Left kidney (tissue), 2 donors: ENCODE measurements around the gene RFTN1. TPM values are rescaled to one million over a fixed set of nuclear protein-coding genes. Genes with fewer than 3 reads are reported as not detected.
A peak's percentile ranks its signal among the peaks of the same experiment; 100 is the strongest.

Source experiments
- DNase-seq: peaks from one replicate; pipeline ENCODE4 v3.0.0-alpha.2; 2013
- polyA plus RNA-seq: library from polyadenylated mRNA; unstranded; fragments of 120-200 nt; gene quantifications from one replicate; pipeline ENCODE4 v1.2.1, GENCODE V29; 2013; ENCODE audit not compliant: insufficient read length

Gene RFTN1
- polyA plus RNA-seq, 1 donor, result 28.8 TPM

- no peak for DNase-seq
Observed at GRCh38 chr3:16303037-16303575, 210.4 kb downstream of the RFTN1 start.

- no peak for DNase-seq
Observed at GRCh38 chr3:16302082-16302631, 211.3 kb downstream of the RFTN1 start.

GRCh38 chr3:16301507-16301906, 212.0 kb downstream of the RFTN1 start:
- DNase-seq, result no peak

- DNase-seq, result no peak
Observed at GRCh38 chr3:16300881-16301359, 212.6 kb downstream of the RFTN1 start.

- no peak for DNase-seq
Observed at GRCh38 chr3:16300307-16300706, 213.2 kb downstream of the RFTN1 start.

- no peak for DNase-seq
Observed at GRCh38 chr3:16299746-16300145, 213.8 kb downstream of the RFTN1 start.

GRCh38 chr3:16298891-16299290, 214.6 kb downstream of the RFTN1 start:
- no peak for DNase-seq

- no peak for DNase-seq
Observed at GRCh38 chr3:16297997-16298885, 215.3 kb downstream of the RFTN1 start.

GRCh38 chr3:16295298-16295890, 218.1 kb downstream of the RFTN1 start:
- DNase-seq, result no peak

- DNase-seq, result no peak
Observed at GRCh38 chr3:16294844-16295243, 218.7 kb downstream of the RFTN1 start.

GRCh38 chr3:16290827-16291196, 222.7 kb downstream of the RFTN1 start:
- no peak for DNase-seq

GRCh38 chr3:16290007-16290826, 223.3 kb downstream of the RFTN1 start:
- DNase-seq, result peak; percentile 37

GRCh38 chr3:16289144-16289889, 224.2 kb downstream of the RFTN1 start:
- DNase-seq, result no peak

GRCh38 chr3:16288664-16289063, 224.8 kb downstream of the RFTN1 start:
- no peak for DNase-seq

- DNase-seq, result no peak
Observed at GRCh38 chr3:16286751-16287543, 226.6 kb downstream of the RFTN1 start.

GRCh38 chr3:16286161-16286560, 227.3 kb downstream of the RFTN1 start:
- no peak for DNase-seq

GRCh38 chr3:16284633-16285032, 228.9 kb downstream of the RFTN1 start:
- no peak for DNase-seq

- no peak for DNase-seq
Observed at GRCh38 chr3:16280671-16281070, 232.8 kb downstream of the RFTN1 start.

- DNase-seq, result no peak
Observed at GRCh38 chr3:16279010-16279801, 234.3 kb downstream of the RFTN1 start.

GRCh38 chr3:16277471-16277870, 236.0 kb downstream of the RFTN1 start:
- DNase-seq, result no peak
